GM12873 (cell line): ENCODE results near the gene PDE4B.

ENCODE experiments used
- TF ChIP-seq, protein P1 (sequence below): IDR thresholded peaks from 2 replicates; pipeline ENCODE4 v1.5.1; 2012; ENCODE audit warnings: low read depth, mild to moderate bottlenecking, moderate library complexity, low read length, control low read depth; ENCODE audit not compliant: insufficient read depth; ENCODE audit errors: missing control alignments

The PDE4B gene

DNA sequence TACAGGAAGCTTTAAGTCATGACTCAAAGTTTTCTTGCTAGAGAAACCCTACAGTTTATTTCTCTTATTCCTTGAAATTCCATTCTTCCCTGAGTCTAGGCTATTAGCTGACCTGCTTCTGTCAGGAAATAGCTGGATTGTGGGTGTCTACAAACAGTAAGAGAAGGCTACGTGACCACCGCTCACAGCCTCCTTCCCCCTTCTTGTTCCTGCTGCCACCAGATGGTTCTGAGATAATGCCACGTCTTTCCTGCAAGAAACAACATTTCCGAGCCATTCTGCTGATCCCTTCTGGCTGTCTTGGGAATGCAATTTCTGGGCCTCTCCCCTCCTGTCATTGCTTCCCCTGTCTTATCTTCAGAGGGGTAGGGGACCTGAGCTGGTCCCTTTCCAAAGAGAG, 612.4 kb downstream of the PDE4B start:
- TF ChIP-seq, protein P1, sequence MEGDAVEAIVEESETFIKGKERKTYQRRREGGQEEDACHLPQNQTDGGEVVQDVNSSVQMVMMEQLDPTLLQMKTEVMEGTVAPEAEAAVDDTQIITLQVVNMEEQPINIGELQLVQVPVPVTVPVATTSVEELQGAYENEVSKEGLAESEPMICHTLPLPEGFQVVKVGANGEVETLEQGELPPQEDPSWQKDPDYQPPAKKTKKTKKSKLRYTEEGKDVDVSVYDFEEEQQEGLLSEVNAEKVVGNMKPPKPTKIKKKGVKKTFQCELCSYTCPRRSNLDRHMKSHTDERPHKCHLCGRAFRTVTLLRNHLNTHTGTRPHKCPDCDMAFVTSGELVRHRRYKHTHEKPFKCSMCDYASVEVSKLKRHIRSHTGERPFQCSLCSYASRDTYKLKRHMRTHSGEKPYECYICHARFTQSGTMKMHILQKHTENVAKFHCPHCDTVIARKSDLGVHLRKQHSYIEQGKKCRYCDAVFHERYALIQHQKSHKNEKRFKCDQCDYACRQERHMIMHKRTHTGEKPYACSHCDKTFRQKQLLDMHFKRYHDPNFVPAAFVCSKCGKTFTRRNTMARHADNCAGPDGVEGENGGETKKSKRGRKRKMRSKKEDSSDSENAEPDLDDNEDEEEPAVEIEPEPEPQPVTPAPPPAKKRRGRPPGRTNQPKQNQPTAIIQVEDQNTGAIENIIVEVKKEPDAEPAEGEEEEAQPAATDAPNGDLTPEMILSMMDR, result no peak

DNA sequence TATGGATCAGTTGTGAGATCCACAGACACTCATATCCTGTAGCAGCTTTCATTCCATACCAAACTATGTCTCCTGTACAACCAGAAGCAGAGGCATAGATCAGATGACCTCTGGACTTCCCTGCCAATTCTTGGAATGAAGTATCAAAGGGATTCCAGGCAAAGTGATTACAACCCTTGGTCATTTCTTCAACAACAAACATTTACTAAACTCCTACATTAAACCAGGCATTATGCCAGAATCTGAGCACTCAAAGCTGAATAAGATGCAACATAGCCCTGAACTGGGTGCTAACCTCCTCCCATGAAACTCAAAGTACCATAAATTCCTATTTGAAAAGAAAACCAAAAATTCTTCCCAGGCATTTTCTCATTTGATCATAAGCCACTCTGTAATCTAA, 620.0 kb downstream of the PDE4B start:
- TF ChIP-seq, protein P1, result no peak

DNA sequence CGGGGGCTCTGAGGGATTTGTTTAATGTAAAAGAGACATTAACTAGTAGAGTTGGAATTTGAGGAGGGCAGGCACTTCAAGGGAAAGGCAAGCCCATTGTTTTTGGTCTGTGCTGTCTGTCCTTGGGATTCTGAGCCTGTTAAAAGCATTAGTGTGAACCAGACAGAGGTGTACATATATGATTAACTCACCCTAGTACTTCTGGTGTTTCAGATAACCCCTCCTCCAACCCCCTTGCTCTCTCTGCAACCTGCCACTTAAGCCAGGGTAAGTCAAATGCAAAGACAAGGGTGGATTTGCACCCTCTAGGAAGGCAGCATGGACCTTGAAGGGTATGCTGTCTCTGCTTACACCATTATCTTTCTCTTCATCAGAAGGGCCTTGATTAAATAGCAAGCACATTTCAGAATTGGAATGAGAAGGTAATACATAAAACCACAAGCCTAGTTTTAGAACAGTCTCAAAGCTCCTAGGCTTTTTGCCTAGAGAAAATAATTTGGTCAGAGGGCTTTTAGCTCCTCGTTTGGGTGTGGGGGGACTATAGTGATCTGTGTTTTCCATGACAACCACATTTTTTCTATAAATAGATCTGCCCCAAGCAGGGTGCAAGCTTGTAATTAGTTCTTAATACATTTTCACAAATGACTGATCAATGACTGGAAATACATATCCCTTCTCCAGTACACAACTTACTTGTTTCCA, 620.6 kb downstream of the PDE4B start:
- TF ChIP-seq, protein P1, result no peak

- TF ChIP-seq, protein P1, result no peak
These were observed 621.1 kb downstream of the PDE4B start for GRCh38 chr1:66413838-66414175.

DNA sequence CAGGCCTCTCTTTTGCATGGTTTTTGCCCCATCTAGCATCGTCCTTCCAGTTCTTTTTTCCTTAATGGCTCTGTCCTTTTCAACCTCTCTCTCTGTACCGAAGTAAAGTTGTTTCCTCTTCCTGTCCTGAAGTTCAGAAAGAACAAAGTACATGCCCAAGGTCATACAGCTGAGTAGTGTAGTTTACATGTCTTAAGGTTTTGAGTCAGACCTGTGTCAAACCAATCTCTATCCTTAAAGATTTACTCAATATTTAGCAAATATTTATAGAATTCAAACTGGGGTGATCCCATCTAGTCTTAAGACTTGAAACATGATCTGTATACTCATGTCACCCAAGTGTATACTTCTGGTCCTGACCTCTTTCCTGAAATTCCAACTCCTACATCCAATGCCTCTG, 622.6 kb downstream of the PDE4B start:
- TF ChIP-seq, protein P1, result no peak

- TF ChIP-seq, protein P1, result no peak
These were observed 623.2 kb downstream of the PDE4B start for GRCh38 chr1:66415866-66416265.

DNA sequence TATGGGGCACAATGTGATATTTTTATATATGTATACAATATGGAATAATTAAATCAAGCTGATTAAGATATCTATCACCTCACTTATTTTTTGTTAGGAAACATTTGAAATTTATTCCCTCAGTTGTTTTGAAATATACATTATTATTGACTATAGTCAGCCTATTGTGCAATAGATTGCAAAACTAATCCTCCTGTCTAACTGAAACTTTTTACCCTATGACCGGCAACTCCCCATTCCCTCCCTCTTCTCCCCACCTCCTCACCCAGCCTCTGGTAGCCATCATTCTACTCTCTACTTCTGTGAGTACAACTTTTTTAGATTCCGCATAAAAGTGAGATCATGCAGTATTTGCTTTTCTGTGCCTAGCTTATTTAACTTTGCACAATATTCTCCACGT, 623.6 kb downstream of the PDE4B start:
- TF ChIP-seq, protein P1, result no peak
